A549 (cell line): Measurements from ENCODE around the gene CFAP157. TPM values are rescaled to one million over a fixed set of nuclear protein-coding genes. Genes with fewer than 3 reads are reported as not detected.

Experiments
- ATAC-seq, 2 experiments: fragments of 200-7000 bp in 1 of 2; fragments of >200 bp in 1 of 2; cut with Nextera tagmentation in 1 of 2; cut with Tn5 transposase in 1 of 2; 3 replicates each; pipeline versions ENCODE4 v1.8.0 to v1.9.1; 2018 to 2020; ENCODE audit warnings: mild to moderate bottlenecking in 1 of 2, moderate library complexity in 1 of 2
- CTCF ChIA-PET: fragments of 300-600 bp; sonication (Branson Sonifier 250); formaldehyde crosslinking; extraction: SDS; loops from one replicate; lab custom pipeline; 2021; ENCODE audit warnings: antibody characterized with exemption, inconsistent platforms; lab: Yijun Ruan, JAX
- POLR2A ChIA-PET: fragments of 350-600 bp; formaldehyde crosslinking; extraction: SDS; loops from one replicate; lab custom pipeline; 2021; ENCODE audit warnings: antibody characterized with exemption, inconsistent platforms; lab: Yijun Ruan, JAX
- DNase-seq, 2 experiments: peaks; one replicate each; pipeline versions ENCODE4 v3.0.0 to v3.0.0-alpha.2; 2011 to 2016; ENCODE audit warnings: low read depth in 1 of 2, low spot score in 1 of 2
- FAIRE-seq: peaks from 2 replicates; lab custom pipeline; 2011; peaks lifted over from hg19 to GRCh38; lab: Jason Lieb, UNC
- H3K27ac ChIP-seq, 2 experiments: fragments of >200 bp; sonication (Bioruptor Twin); formaldehyde crosslinking; 3 replicates each; pipeline ENCODE4 v1.5.1; 2016 to 2017
- H3K4me1 ChIP-seq: fragments of >200 bp; sonication (Bioruptor Twin); formaldehyde crosslinking; 3 replicates; pipeline ENCODE4 v1.6.1; 2016
- H3K4me2 ChIP-seq: fragments of >200 bp; sonication (Bioruptor Twin); formaldehyde crosslinking; 3 replicates; pipeline ENCODE4 v1.6.1; 2016
- H3K4me3 ChIP-seq: fragments of >200 bp; sonication (Bioruptor Twin); formaldehyde crosslinking; 3 replicates; pipeline ENCODE4 v1.5.1; 2016
- H3K9me3 ChIP-seq: fragments of >200 bp; sonication (Bioruptor Twin); formaldehyde crosslinking; 3 replicates; pipeline ENCODE4 v1.6.1; 2016
- BHLHE40 ChIP-seq: IDR thresholded peaks from 2 replicates; pipeline ENCODE4 v1.6.1; 2012; ENCODE audit warnings: low read depth, low read length, inconsistent platforms
- CBX8 ChIP-seq: fragments of 200-600 bp; sonication (generic); IDR thresholded peaks from 2 replicates; pipeline ENCODE4 v1.6.1; 2016
- CTCF ChIP-seq: fragments of >200 bp; sonication (Bioruptor Twin); formaldehyde crosslinking; IDR thresholded peaks from 3 replicates; pipeline ENCODE4 v1.5.1; 2016
- E2F6 ChIP-seq: IDR thresholded peaks from 2 replicates; pipeline ENCODE4 v1.6.1; 2012; ENCODE audit warnings: low read depth, borderline replicate concordance
- EHMT2 ChIP-seq: fragments of 200-600 bp; sonication (generic); IDR thresholded peaks from 2 replicates; pipeline ENCODE4 v1.6.1; 2016; ENCODE audit warnings: antibody characterized with exemption, low read depth, mild to moderate bottlenecking, moderate library complexity
- EP300 ChIP-seq, 2 experiments: fragments of >200 bp; sonication (Bioruptor Twin); formaldehyde crosslinking; IDR thresholded peaks; 2 replicates in 1 of 2; 3 replicates in 1 of 2; pipeline ENCODE4 v1.6.1; 2016 to 2017
- ESRRA ChIP-seq: fragments of 150-350 bp; IDR thresholded peaks from 2 replicates; pipeline ENCODE4 v1.6.1; 2014; ENCODE audit warnings: mild to moderate bottlenecking, low read length, borderline replicate concordance
- FOXS1 ChIP-seq: fragments of 250-450 bp; sonication (Bioruptor Pico); IDR thresholded peaks from 2 replicates; pipeline ENCODE4 v1.5.0; 2020; ENCODE audit warnings: mild to moderate bottlenecking, moderate library complexity
- GATA3 ChIP-seq: IDR thresholded peaks from 2 replicates; pipeline ENCODE4 v1.6.1; 2012; ENCODE audit warnings: borderline replicate concordance
- HEYL ChIP-seq: fragments of 250-450 bp; sonication (Bioruptor Pico); IDR thresholded peaks from 2 replicates; pipeline ENCODE4 v1.8.0; 2021; ENCODE audit warnings: mild to moderate bottlenecking, moderate library complexity
- HOXB13 ChIP-seq: fragments of 250-450 bp; sonication (Bioruptor Pico); IDR thresholded peaks from 2 replicates; pipeline ENCODE4 v1.5.0; 2020; ENCODE audit warnings: low read depth, mild to moderate bottlenecking, moderate library complexity
- HOXB5 ChIP-seq: fragments of 250-450 bp; sonication (Bioruptor Pico); IDR thresholded peaks from 2 replicates; pipeline ENCODE4 v1.5.0; 2020; ENCODE audit warnings: mild to moderate bottlenecking, moderate library complexity
- JUNB ChIP-seq: fragments of >200 bp; sonication (Bioruptor Twin); formaldehyde crosslinking; IDR thresholded peaks from 2 replicates; pipeline ENCODE4 v1.6.1; 2016
- KDM1A ChIP-seq: fragments of 200-600 bp; sonication (generic); IDR thresholded peaks from 2 replicates; pipeline ENCODE4 v1.6.1; 2016; ENCODE audit warnings: low read depth, mild to moderate bottlenecking
- KDM5A ChIP-seq: fragments of 200-600 bp; sonication (generic); IDR thresholded peaks from 2 replicates; pipeline ENCODE4 v1.6.1; 2016; ENCODE audit warnings: antibody characterized with exemption, mild to moderate bottlenecking
- MAX ChIP-seq: IDR thresholded peaks from 2 replicates; pipeline ENCODE4 v1.6.1; 2012
- MAZ ChIP-seq: fragments of 150-350 bp; IDR thresholded peaks from 2 replicates; pipeline ENCODE4 v1.6.1; 2014; ENCODE audit warnings: antibody characterized with exemption, low read depth, low read length, borderline replicate concordance
- NR3C1 ChIP-seq: fragments of >200 bp; sonication (Bioruptor Twin); formaldehyde crosslinking; IDR thresholded peaks from 3 replicates; pipeline ENCODE4 v1.6.1; 2017
- POLR2A ChIP-seq: IDR thresholded peaks from 2 replicates; pipeline ENCODE4 v1.6.1; 2012; ENCODE audit warnings: mild to moderate bottlenecking, low read length
- RAD21 ChIP-seq, 2 experiments: fragments of >200 bp in 1 of 2; sonication (Bioruptor Twin) in 1 of 2; formaldehyde crosslinking in 1 of 2; IDR thresholded peaks in 1 of 2; conservative IDR thresholded peaks in 1 of 2; 2 replicates in 1 of 2; 3 replicates in 1 of 2; pipeline ENCODE4 v1.6.1; 2012 to 2018; ENCODE audit warnings: inconsistent platforms in 1 of 2
- RFX5 ChIP-seq: fragments of 450-650 bp; IDR thresholded peaks from 2 replicates; pipeline ENCODE4 v1.7.1; 2014; ENCODE audit warnings: antibody characterized with exemption, mild to moderate bottlenecking, moderate library complexity
- RNF2 ChIP-seq: fragments of 200-600 bp; sonication (generic); IDR thresholded peaks from 2 replicates; pipeline ENCODE4 v1.6.1; 2016; ENCODE audit warnings: low read depth, mild to moderate bottlenecking, antibody characterized with exemption, moderate library complexity, borderline replicate concordance
- SREBF2 ChIP-seq: fragments of 450-650 bp; IDR thresholded peaks from 2 replicates; pipeline ENCODE4 v1.6.1; 2014; ENCODE audit warnings: mild to moderate bottlenecking, moderate library complexity
- TFCP2L1 ChIP-seq: fragments of 250-450 bp; sonication (Bioruptor Pico); IDR thresholded peaks from 2 replicates; pipeline ENCODE4 v1.5.0; 2021; ENCODE audit warnings: mild to moderate bottlenecking
- USF2 ChIP-seq: fragments of 450-650 bp; IDR thresholded peaks from 2 replicates; pipeline ENCODE4 v1.6.1; 2014; ENCODE audit warnings: antibody characterized with exemption
- ZFP36 ChIP-seq: fragments of 450-650 bp; IDR thresholded peaks from 2 replicates; pipeline ENCODE4 v1.6.1; 2014; ENCODE audit warnings: borderline replicate concordance; ENCODE audit not compliant: partially characterized antibody
- ZNF302 ChIP-seq: fragments of 250-450 bp; sonication (Bioruptor Pico); IDR thresholded peaks from 2 replicates; pipeline ENCODE4 v1.9.0; 2021; ENCODE audit warnings: inconsistent platforms, mild to moderate bottlenecking, moderate library complexity
- WGBS: methylation state at CpG from one replicate; pipeline ENCODE4 v1.1.6; 2017; ENCODE audit errors: missing lambda C conversion rate; 5-methylcytosine and 5-hydroxymethylcytosine counted together
- polyA plus RNA-seq, 4 experiments: library from polyadenylated mRNA; depleted of rRNA in 3 of 4; stranded (reverse); fragments of >200 nt; fragmentation: RNase III in 1 of 4; extraction: RNeasy Plus Mini Kit Qiagen cat#74134 plus additional on column Dnase treatment in 1 of 4; gene quantifications; 2 replicates in 3 of 4; 3 replicates in 1 of 4; pipeline ENCODE4 v1.2.3, GENCODE V29; 2011 to 2017

CFAP157 gene
- polyA plus RNA-seq, 2 of the 4 experiments (the other 2 are of a cell fraction) = 0.04 TPM

- no peaks in the 10 kb centered on the region for H3K4me1 ChIP-seq
- WGBS = 81% methylated on average over 7 of the region's 7 CpGs
- FAIRE-seq (no peak), DNase-seq (no peak)
- ChIA-PET POLR2A (no interaction called here), CTCF (no interaction called here)
- no peaks in the 10 kb centered on the region for H3K9me3 ChIP-seq
- no peak overlapping the region for H3K4me2 ChIP-seq
- H3K27ac ChIP-seq = no peak overlapping the region
- no peak for TF ChIP-seq ZNF302 (CRISPR knock-in tag)
- no peak for TF ChIP-seq CTCF
- no peak for TF ChIP-seq GATA3
- TF ChIP-seq POLR2A = no peak
- no peak for TF ChIP-seq EHMT2
- TF ChIP-seq EP300 (IDR thresholded peaks at IDR 0.05) = no peak
- TF ChIP-seq JUNB = no peak
- TF ChIP-seq HOXB13 (CRISPR knock-in tag) = no peak
- TF ChIP-seq ESRRA = no peak
- no peak for TF ChIP-seq USF2
- no peak for TF ChIP-seq CBX8
- TF ChIP-seq RNF2 = no peak
- no peak for TF ChIP-seq KDM5A
- TF ChIP-seq RFX5 = no peak
- no peak for TF ChIP-seq HOXB5 (CRISPR knock-in tag)
- TF ChIP-seq BHLHE40 = no peak
- no peak for TF ChIP-seq E2F6
- TF ChIP-seq, all 56 proteins: peak for 0
- no peak overlapping the region for H3K4me3 ChIP-seq
- no peak for ATAC-seq
Measured at GRCh38 chr9:127673234-127673633, 33.6 kb upstream of the CFAP157 start.

GRCh38 chr9:127676638-127677037 is 30.1 kb upstream of the CFAP157 start:
- H3K4me2 ChIP-seq = no peak overlapping the region
- POLR2A ChIA-PET = no interaction called here

More at GRCh38 chr9:127676638-127677037, 30.1 kb upstream of the CFAP157 start:
- no peaks in the 10 kb centered on the region for H3K9me3 ChIP-seq
- WGBS = 76% methylated on average over 12 of the region's 12 CpGs
- FAIRE-seq (no peak), DNase-seq (no peak)
- H3K4me3 ChIP-seq = no peak overlapping the region
- no peaks in the 10 kb centered on the region for H3K4me1 ChIP-seq
- CTCF ChIA-PET = interaction anchor here (1.0 to 1.3 kb wide), 3 partner anchors 22 to 87 kb away, joined by 3 to 4 read pairs (median 3); partner anchors contain the start of gene TOR2A
- no peak overlapping the region for H3K27ac ChIP-seq
- TF ChIP-seq KDM1A (no peak), HOXB13 (CRISPR knock-in tag) (no peak), RNF2 (no peak), HEYL (CRISPR knock-in tag) (no peak), HOXB5 (CRISPR knock-in tag) (no peak), FOXS1 (no peak), MAX (no peak), KDM5A (no peak), ZFP36 (no peak), RAD21 (conservative IDR thresholded peaks at IDR 0.05 in 1 of 2, IDR thresholded peaks at IDR 0.05 in 1 of 2) (no peak), SREBF2 (no peak), TFCP2L1 (CRISPR knock-in tag) (no peak), MAZ (no peak), BHLHE40 (no peak), NR3C1 (no peak), USF2 (no peak)
- TF ChIP-seq, all 56 proteins: peak for 0
- no peak for ATAC-seq
